Measurements from ENCODE around the gene UCK1. TPM values are rescaled to one million over a fixed set of nuclear protein-coding genes. Genes with fewer than 3 reads are reported as not detected.
"Not testable (repeated sequence)": the region's sequence is repeated elsewhere in the genome, so short reads cannot be mapped to it uniquely, and the experiment has no call there.

UCK1 gene
- total RNA-seq, 2 donors from 2014 or later = 21.2 to 37.8 TPM

- H3K27ac ChIP-seq = peak overlapping the region; percentile 54 to 64
- peaks cover 77% of the 10 kb centered on the region for H3K36me3 ChIP-seq
- no peak for DNase-seq (ENCODE audit: low spot score)
- no peaks in the 10 kb centered on the region for H3K27me3 ChIP-seq
- H3K4me1 ChIP-seq = peaks cover 0 to 17% of the 10 kb centered on the region in 2 donors
- no peaks in the 10 kb centered on the region for H3K9me3 ChIP-seq
- no peak overlapping the region for H3K4me3 ChIP-seq
- TF ChIP-seq CTCF (IDR thresholded peaks at IDR 0.05) = no peak
Measured at GRCh38 chr9:131517761-131518190, 13.3 kb downstream of the UCK1 start.

- H3K27me3 ChIP-seq = no peaks in the 10 kb centered on the region
- DNase-seq (ENCODE audit: low spot score) = no peak
- peaks cover 0 to 17% of the 10 kb centered on the region in 2 donors for H3K4me1 ChIP-seq
- H3K4me3 ChIP-seq = no peak overlapping the region
- no peak overlapping the region for H3K27ac ChIP-seq
- no peak for TF ChIP-seq CTCF (IDR thresholded peaks at IDR 0.05)
- no peaks in the 10 kb centered on the region for H3K9me3 ChIP-seq
- H3K36me3 ChIP-seq = peaks cover 77% of the 10 kb centered on the region
Measured at GRCh38 chr9:131516930-131517329, 14.1 kb downstream of the UCK1 start.

- Histone ChIP-seq H3K27me3 (no peaks in the 10 kb centered on the region), H3K9me3 (no peaks in the 10 kb centered on the region), H3K36me3 (peaks cover 77% of the 10 kb centered on the region), H3K4me1 (peaks cover 0 to 17% of the 10 kb centered on the region in 2 donors), H3K4me3 (no peak overlapping the region), H3K27ac (no peak overlapping the region)
- no peak for TF ChIP-seq CTCF (IDR thresholded peaks at IDR 0.05)
- DNase-seq (ENCODE audit: low spot score) = no peak
Measured at GRCh38 chr9:131516100-131516499, 15.0 kb downstream of the UCK1 start.

- not testable (repeated sequence) for DNase-seq (ENCODE audit: low spot score); H3K27me3 ChIP-seq; H3K9me3 ChIP-seq; H3K27ac ChIP-seq; H3K4me3 ChIP-seq
- Histone ChIP-seq H3K36me3 (peaks cover 77% of the 10 kb centered on the region), H3K4me1 (peaks cover 0 to 17% of the 10 kb centered on the region in 2 donors)
Measured at GRCh38 chr9:131515559-131516031, 15.5 kb downstream of the UCK1 start.

- H3K36me3 ChIP-seq = peaks cover 65% of the 10 kb centered on the region
- H3K4me3 ChIP-seq = no peak overlapping the region
- H3K27me3 ChIP-seq = no peaks in the 10 kb centered on the region
- no peak for DNase-seq (ENCODE audit: low spot score)
- H3K9me3 ChIP-seq = no peaks in the 10 kb centered on the region
- H3K27ac ChIP-seq = no peak overlapping the region
- no peak for TF ChIP-seq CTCF (IDR thresholded peaks at IDR 0.05)
- peaks cover 0 to 13% of the 10 kb centered on the region in 2 donors for H3K4me1 ChIP-seq
Measured at GRCh38 chr9:131513177-131513576, 17.9 kb downstream of the UCK1 start.

GRCh38 chr9:131511880-131512279 lies 19.2 kb downstream of the UCK1 start:
- Histone ChIP-seq H3K36me3 (peaks cover 65% of the 10 kb centered on the region), H3K4me3 (no peak overlapping the region), H3K4me1 (peaks cover 0 to under 1% of the 10 kb centered on the region in 2 donors), H3K27me3 (no peaks in the 10 kb centered on the region), H3K27ac (no peak overlapping the region), H3K9me3 (no peaks in the 10 kb centered on the region)
- DNase-seq (ENCODE audit: low spot score) = no peak
- no peak for TF ChIP-seq CTCF (IDR thresholded peaks at IDR 0.05)

All from right atrium auricular region (tissue), 2 donors.